Right atrium auricular region (tissue), 2 donors: ENCODE measurements around the gene SLC6A11. TPM values are rescaled to one million over a fixed set of nuclear protein-coding genes. Genes with fewer than 3 reads are reported as not detected.

Source experiments
- DNase-seq: peaks from one replicate; pipeline ENCODE4 v3.0.0-alpha.2; 2019; ENCODE audit warnings: low spot score
- H3K27ac ChIP-seq, 2 donors: fragments of 200-600 bp; sonication (generic); 1 replicate in 1 of 2; 2 replicates in 1 of 2; pipeline ENCODE4 v1.5.1; 2016 to 2019
- H3K27me3 ChIP-seq, 2 donors: fragments of 200-600 bp; sonication (generic); one replicate each; pipeline versions ENCODE4 v1.5.1 to v1.6.0; 2017 to 2019
- H3K36me3 ChIP-seq: fragments of 200-600 bp; sonication (generic); one replicate; pipeline ENCODE4 v1.5.1; 2016
- H3K4me1 ChIP-seq, 2 donors: fragments of 200-600 bp; sonication (generic); one replicate each; pipeline versions ENCODE4 v1.5.1 to v1.6.0; 2017 to 2019
- H3K4me3 ChIP-seq, 2 donors: fragments of 200-600 bp; sonication (generic); 1 replicate in 1 of 2; 2 replicates in 1 of 2; pipeline ENCODE4 v1.5.1; 2017 to 2019; ENCODE audit warnings: mild to moderate bottlenecking in 1 of 2, moderate library complexity in 1 of 2
- H3K9me3 ChIP-seq, 2 donors: fragments of 200-600 bp; sonication (generic); one replicate each; pipeline ENCODE4 v1.5.1; 2019
- CTCF ChIP-seq, 2 donors: fragments of 200-600 bp; sonication (generic); IDR thresholded peaks; one replicate each; pipeline ENCODE4 v1.5.1; 2019; ENCODE audit warnings: antibody characterized with exemption in 2 of 2
- total RNA-seq, 2 donors: library from RNA; depleted of rRNA; stranded (reverse); fragments of >200 nt; gene quantifications; one replicate each; pipeline ENCODE4 v1.1.0, GENCODE V29; 2016

The SLC6A11 gene
- total RNA-seq, 2 donors from 2014 or later = not detected

DNA sequence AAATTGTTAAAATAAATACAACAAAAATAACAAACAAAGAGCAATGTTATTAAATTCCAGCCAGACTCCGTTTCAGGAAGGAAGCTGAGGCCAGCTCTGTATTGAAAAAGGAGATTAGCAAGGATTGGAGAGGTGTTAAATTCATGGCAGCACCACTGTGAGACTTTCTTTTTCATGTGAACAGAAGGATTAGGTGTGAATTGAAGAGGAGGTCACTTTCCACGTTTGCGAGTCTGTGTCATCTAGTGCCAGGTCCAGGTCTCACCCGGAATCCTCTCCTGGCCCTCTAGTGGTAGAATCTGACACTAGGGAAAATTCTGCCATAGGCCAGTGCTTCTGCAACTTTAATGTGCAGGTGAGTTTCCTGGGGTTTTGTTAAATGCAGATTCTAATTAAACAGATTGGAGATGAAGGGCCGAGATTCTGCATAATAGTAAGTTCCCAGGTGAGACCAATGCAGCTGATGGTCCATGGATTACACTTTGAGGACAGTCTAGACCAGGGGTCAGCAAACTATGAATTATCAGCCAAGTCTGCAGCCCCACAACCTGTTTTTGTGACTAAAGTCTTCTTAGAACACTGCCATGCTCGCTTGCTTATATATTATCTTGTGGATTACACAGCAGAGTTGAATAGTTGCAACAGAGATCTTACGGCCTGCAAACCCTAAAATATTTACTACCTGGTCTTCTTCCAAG is 167.3 kb downstream of the SLC6A11 start:
- no peak for DNase-seq
- Histone ChIP-seq H3K27ac (no peak overlapping the region), H3K4me1 (peaks cover 0 to 23% of the 10 kb centered on the region in 2 donors), H3K4me3 (no peak overlapping the region), H3K36me3 (no peaks in the 10 kb centered on the region), H3K9me3 (no peaks in the 10 kb centered on the region), H3K27me3 (no peaks in the 10 kb centered on the region)
- peak; percentile 79 to 80 for TF ChIP-seq CTCF (IDR thresholded peaks at IDR 0.05)

DNA sequence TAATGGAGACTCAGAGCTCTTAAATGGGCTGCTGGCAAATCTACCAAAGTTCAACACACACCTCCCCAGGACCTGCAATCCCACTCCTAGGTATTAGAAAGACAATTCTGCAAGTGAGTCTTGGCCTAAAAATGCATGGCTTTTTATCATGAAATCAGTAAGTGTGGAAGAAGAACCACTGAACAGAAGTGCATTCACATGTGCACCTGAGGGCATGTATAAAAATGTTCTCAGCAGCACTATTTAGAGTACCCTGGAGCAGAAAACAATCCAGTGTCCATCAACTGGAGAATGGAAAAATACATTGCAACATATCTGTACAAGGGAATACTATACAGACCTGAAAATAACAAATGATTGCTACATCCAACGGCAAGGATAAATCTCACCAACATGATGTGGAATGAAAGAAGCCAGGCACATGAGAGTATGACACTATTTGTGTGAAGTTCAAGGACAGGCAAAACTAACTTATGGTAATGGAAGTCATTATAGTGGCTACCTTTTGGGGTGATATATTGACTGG is 168.4 kb downstream of the SLC6A11 start:
- Histone ChIP-seq H3K9me3 (no peaks in the 10 kb centered on the region), H3K27me3 (no peaks in the 10 kb centered on the region), H3K36me3 (no peaks in the 10 kb centered on the region), H3K27ac (no peak overlapping the region), H3K4me1 (peaks cover 0 to 23% of the 10 kb centered on the region in 2 donors), H3K4me3 (no peak overlapping the region)
- TF ChIP-seq CTCF (IDR thresholded peaks at IDR 0.05) = no peak
- DNase-seq = no peak

DNA sequence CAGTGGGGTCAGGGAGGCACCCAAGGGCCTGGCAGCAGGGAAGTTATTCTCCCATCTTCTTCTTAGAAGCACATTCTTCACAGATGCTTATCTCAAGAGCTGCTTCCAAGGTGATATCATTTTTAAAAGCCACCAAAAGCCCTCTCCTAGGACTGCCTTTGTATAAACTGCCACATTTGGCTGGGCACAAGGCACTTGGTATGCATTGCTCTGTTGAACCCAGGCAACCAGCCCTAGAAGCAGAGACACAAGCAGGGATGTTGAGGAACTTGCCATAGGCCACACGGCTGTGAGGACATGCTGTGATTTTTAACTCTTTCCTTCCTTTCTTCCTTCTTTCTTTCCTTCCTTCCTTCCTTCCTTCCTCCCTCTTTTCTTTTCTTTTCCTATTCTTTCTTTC is 169.2 kb downstream of the SLC6A11 start:
- DNase-seq = no peak
- H3K9me3 ChIP-seq = no peaks in the 10 kb centered on the region
- no peak for TF ChIP-seq CTCF (IDR thresholded peaks at IDR 0.05)
- no peak overlapping the region for H3K27ac ChIP-seq
- no peaks in the 10 kb centered on the region for H3K27me3 ChIP-seq
- no peak overlapping the region for H3K4me3 ChIP-seq
- H3K4me1 ChIP-seq = peaks cover 0 to 18% of the 10 kb centered on the region in 2 donors
- no peaks in the 10 kb centered on the region for H3K36me3 ChIP-seq

DNA sequence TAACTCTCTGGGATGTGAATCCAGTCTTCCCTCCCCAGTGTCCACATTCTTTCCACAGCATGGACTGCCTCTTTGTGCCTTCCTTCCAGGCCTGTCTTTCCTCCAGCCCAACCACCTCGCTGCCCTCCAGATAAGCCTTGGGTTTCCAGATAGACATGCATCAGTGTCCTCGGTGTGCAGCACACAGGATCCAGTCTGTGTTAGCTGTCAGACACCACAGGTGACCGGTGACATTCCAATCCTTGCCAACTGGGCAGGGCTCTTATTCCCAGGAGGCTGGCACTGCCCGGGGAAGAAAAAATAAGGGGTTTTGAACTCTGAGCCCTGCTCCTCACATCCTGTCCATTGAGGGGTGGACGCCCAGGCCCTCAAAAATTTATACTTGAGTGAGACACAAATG is 170.6 kb downstream of the SLC6A11 start:
- no peak for DNase-seq
- no peak for TF ChIP-seq CTCF (IDR thresholded peaks at IDR 0.05)
- Histone ChIP-seq H3K27ac (no peak overlapping the region), H3K4me3 (no peak overlapping the region), H3K4me1 (peaks cover 0 to 15% of the 10 kb centered on the region in 2 donors), H3K36me3 (no peaks in the 10 kb centered on the region), H3K27me3 (no peaks in the 10 kb centered on the region), H3K9me3 (no peaks in the 10 kb centered on the region)

- Histone ChIP-seq H3K27me3 (peaks cover 0 to 3% of the 10 kb centered on the region in 2 donors), H3K9me3 (no peaks in the 10 kb centered on the region), H3K4me3 (no peak overlapping the region), H3K4me1 (peaks cover 0 to 10% of the 10 kb centered on the region in 2 donors), H3K36me3 (no peaks in the 10 kb centered on the region), H3K27ac (no peak overlapping the region)
- no peak for DNase-seq
- no peak for TF ChIP-seq CTCF (IDR thresholded peaks at IDR 0.05)
These were observed 172.1 kb downstream of the SLC6A11 start for GRCh38 chr3:10988001-10988665.
